Measurements from ENCODE around the gene MPIG6B.

The MPIG6B gene

DNA sequence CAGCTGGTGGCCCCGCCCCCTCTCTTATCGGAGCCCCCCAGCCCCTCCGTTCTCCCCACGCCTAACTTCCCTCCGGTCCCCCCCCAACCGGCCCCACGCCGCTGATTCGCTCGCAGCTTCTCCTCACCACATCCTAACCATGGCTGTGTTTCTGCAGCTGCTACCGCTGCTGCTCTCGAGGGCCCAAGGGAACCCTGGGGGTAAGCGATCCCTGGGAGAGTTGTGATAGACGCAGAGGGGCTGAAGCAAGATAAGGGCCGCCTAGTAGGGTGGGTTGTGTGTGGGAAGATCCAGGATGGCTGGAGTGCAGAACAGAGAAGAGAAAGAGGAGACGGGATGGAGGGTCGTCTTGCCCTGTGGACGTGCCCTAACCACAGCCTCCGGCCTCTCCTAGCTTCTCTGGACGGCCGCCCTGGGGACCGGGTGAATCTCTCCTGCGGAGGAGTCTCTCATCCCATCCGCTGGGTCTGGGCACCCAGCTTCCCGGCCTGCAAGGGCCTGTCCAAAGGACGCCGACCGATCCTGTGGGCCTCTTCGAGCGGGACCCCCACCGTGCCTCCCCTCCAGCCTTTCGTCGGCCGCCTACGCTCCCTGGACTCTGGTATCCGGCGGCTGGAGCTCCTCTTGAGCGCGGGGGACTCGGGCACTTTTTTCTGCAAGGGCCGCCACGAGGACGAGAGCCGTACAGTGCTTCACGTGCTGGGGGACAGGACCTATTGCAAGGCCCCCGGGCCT, at the start of gene MPIG6B:
MPIG6B (plus strand) TSS at position 129 of the 735 bp plus-strand sequence; CDS start at position 140, 11 bp downstream.
- no peak for TF ChIP-seq CTCF (IDR thresholded peaks at IDR 0.05)

- no peak for TF ChIP-seq CTCF (IDR thresholded peaks at IDR 0.05)
Observed at GRCh38 chr6:31676322-31676903, 46.8 kb upstream of the MPIG6B start.

DNA sequence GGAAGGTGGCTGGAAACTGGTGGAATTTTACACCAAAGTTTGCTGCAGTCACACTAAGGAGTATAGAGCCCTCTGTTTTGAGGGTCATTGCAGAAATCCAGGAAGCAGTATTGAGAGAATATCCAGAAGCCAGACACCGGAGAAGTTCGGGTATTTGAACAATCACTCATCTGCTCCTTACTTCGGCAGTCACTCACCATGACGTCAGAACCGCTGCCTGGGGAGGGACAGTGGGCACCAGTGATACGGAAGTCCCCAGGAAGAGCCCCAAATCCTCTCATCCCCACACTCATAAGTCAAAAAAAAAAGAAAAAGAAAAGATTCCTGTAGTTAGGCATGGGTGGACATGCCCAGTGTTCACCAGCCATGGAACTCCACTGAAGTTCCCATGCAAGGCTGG, 46.3 kb upstream of the MPIG6B start:
- no peak for TF ChIP-seq CTCF (IDR thresholded peaks at IDR 0.05)

DNA sequence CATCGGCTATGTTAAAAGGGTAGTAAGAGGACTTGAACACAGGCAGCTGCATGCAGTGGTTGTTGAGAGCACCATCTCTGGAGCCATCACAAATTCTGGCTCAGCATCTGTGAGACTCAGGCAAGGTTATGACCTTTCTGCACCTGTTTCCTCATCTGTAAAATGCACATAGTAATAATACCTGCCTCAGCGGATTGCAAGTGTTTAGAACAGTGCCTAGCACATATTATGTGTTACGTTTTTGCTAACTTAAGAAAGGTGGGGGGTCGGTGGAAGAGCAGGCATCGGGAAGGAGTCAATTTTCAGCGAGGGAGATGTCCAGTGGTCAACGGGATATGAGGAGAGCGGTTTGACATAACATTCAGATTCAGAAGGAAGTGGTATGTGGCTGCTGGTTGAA, 45.2 kb upstream of the MPIG6B start:
- no peak for TF ChIP-seq CTCF (IDR thresholded peaks at IDR 0.05)

DNA sequence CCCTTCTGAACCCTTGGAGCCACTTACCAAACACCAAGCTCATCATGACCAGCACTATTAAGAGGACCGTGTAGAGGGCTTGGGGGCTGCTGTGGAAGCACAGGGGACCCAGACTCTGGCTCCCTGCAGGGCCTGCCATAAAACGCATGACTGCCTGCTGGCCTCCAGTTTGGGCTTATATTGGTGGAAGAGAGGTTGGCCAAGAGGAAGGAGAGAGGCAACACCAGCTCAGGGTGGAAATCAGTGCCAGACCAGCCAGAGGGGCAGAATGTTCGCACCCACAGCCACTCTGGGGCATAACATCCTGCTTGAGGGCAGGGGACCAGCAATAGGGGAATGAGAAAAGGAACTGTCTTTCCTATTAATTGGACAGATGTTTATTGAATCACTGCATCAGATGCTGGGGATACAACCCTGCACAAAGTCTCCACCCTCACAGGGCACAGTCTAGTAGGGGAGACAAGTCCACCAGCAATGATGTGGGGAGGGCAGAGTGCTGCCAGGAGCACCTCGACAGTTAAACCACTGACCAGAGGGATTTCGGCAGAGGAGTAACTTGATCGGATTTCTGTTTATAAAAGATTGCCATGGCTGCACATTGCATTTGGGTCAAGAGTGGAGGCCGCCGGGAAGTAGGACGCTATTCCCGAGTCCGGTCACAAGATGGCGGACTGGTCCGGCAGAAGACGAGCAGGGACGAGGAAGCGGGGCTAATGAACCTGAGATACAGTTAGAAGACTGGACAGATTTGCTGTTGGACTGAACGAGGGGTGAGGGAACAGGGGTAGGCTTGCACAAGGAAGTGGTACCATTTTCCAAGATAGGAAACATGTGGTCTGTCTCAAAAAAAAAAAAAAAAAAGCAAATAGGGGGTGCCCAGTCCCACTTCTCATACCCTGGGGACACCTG, 42.7 kb upstream of the MPIG6B start, which contains the start of gene LY6G5C:
LY6G5C (minus strand) TSS at position 842 of the 909 bp plus-strand sequence; CDS start at position 148, 694 bp downstream.
- peak; percentile 63 for TF ChIP-seq CTCF (IDR thresholded peaks at IDR 0.05)

DNA sequence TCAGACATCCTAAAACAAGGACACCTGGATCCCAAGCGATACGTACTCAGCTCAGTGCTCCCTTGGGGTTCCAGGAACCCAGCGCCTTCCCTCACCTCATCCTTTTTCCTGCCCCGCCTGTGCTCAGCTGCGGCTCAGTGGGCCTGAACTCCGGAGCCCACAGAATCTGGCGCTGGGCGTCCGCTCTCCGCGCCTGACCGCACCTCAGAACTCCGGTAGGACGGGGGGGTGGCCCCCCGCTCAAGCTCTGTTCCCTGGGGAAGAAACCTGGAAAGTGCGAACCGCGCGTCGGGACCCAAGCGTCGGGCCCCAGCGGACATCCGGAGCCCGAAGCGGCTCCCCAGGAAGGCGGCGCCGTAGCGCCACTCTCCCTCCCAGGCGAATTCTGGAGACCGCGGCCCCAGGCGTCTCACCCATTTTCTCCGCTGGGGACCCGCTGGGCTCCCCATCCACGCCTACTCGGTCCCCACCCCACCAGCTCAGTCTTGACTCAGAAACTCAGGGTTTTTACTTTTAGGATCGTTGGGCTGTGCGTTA, 42.0 kb upstream of the MPIG6B start:
- no peak for TF ChIP-seq CTCF (IDR thresholded peaks at IDR 0.05)

DNA sequence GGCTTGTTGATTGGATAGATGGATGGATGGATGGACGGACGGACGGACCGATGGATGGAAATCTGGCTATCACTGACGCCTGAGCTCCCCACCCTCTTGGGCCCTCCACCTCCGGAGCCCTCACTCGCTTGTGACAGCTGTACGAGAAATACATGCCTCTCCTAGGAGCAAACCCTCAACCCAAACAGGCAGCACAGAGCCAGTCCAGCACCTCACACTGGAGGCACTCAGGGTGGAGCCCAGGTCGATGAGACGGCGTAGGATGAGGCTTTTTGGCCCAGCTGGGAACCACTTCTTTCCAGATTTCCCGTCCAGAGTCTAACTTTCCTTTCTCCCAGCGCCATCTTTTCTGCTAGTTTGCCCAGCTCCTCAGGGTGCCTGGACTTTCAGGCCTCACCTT, 39.6 kb upstream of the MPIG6B start:
- no peak for TF ChIP-seq CTCF (IDR thresholded peaks at IDR 0.05)

Measured in LNCAP (cell line).